Endodermal cell (in vitro differentiated cells): ENCODE measurements around the gene CACTIN. TPM values are rescaled to one million over a fixed set of nuclear protein-coding genes. Genes with fewer than 3 reads are reported as not detected.

Experiments used
- DNase-seq: peaks from one replicate; pipeline ENCODE4 v3.0.0-alpha.2; 2017
- H3K27ac ChIP-seq: 2 replicates; pipeline ENCODE4 v1.5.1; 2013; ENCODE audit warnings: mild to moderate bottlenecking, low read depth, low read length, moderate library complexity
- H3K27me3 ChIP-seq: 2 replicates; pipeline ENCODE4 v1.6.1; 2013; ENCODE audit warnings: mild to moderate bottlenecking, low read length, moderate library complexity; ENCODE audit not compliant: insufficient read depth, control insufficient read depth, poor library complexity, severe bottlenecking
- H3K36me3 ChIP-seq: 2 replicates; pipeline ENCODE4 v1.7.0; 2013; ENCODE audit warnings: mild to moderate bottlenecking, low read length, moderate library complexity; ENCODE audit not compliant: control insufficient read depth, insufficient read depth
- H3K4me1 ChIP-seq: one replicate; pipeline ENCODE4 v1.7.0; 2013; ENCODE audit warnings: low read length; ENCODE audit not compliant: control insufficient read depth, insufficient read depth
- H3K4me3 ChIP-seq: 2 replicates; pipeline ENCODE4 v1.5.1; 2013; ENCODE audit warnings: mild to moderate bottlenecking, low read length, moderate library complexity
- H3K9ac ChIP-seq: 2 replicates; pipeline ENCODE4 v1.6.1; 2013; ENCODE audit warnings: mild to moderate bottlenecking, low read length, moderate library complexity; ENCODE audit not compliant: poor library complexity, severe bottlenecking; ENCODE audit errors: extremely low read depth
- H3K9me3 ChIP-seq: 2 replicates; pipeline ENCODE4 v1.6.1; 2013; ENCODE audit warnings: mild to moderate bottlenecking, low read length, moderate library complexity; ENCODE audit not compliant: control insufficient read depth
- H3K27ac Mint-ChIP-seq: 2 replicates; pipeline ENCODE4 v1.8.0; 2020; ENCODE audit warnings: mixed read lengths
- H3K27me3 Mint-ChIP-seq: 2 replicates; pipeline ENCODE4 v1.8.0; 2021; ENCODE audit warnings: mild to moderate bottlenecking, mixed read lengths; ENCODE audit not compliant: insufficient read depth
- H3K36me3 Mint-ChIP-seq: 2 replicates; pipeline ENCODE4 v1.8.0; 2020; ENCODE audit warnings: low read depth, mixed read lengths
- H3K4me1 Mint-ChIP-seq: 2 replicates; pipeline ENCODE4 v1.8.0; 2020; ENCODE audit warnings: mixed read lengths
- H3K4me3 Mint-ChIP-seq: 2 replicates; pipeline ENCODE4 v1.8.0; 2020; ENCODE audit warnings: mild to moderate bottlenecking, moderate library complexity, mixed read lengths
- H3K9me3 Mint-ChIP-seq: 2 replicates; pipeline ENCODE4 v1.8.0; 2020; ENCODE audit warnings: mild to moderate bottlenecking, mixed read lengths
- WGBS, 2 experiments: methylation state at CpG; one replicate each; pipeline versions ENCODE4 v1.1.5 to v1.1.7; 2013; ENCODE audit warnings: missing lambda C conversion rate in 2 of 2, mixed read lengths in 1 of 2; ENCODE audit not compliant: insufficient coverage in 1 of 2, insufficient read length in 1 of 2; 5-methylcytosine and 5-hydroxymethylcytosine counted together
- total RNA-seq, 2 donors: library from RNA; stranded (reverse); fragmentation: NEBNext Ultra II Directional in 1 of 2; extraction: Animal tissue kit (Norgen Biotek cat#: 25700) in 1 of 2; gene quantifications; 2 replicates in 1 of 2; 3 replicates in 1 of 2; pipeline ENCODE4 v1.2.1, GENCODE V29; 2021
- TF ChIP-seq, protein P1 (sequence below): fragments of 200-600 bp; sonication (generic); conservative IDR thresholded peaks from 2 replicates; pipeline ENCODE4 v1.5.0; 2021; ENCODE audit warnings: antibody characterized with exemption, mild to moderate bottlenecking

CACTIN gene
- total RNA-seq, 2 donors from 2014 or later: 31.5 to 33.5 TPM

- Histone ChIP-seq H3K9ac (no peak overlapping the region), H3K9me3 (no peaks in the 10 kb centered on the region), H3K4me3 (peak overlapping the region; percentile 6), H3K4me1 (no peaks in the 10 kb centered on the region), H3K27me3 (peaks cover 16% of the 10 kb centered on the region), H3K27ac (no peak overlapping the region), H3K36me3 (peaks cover 1% of the 10 kb centered on the region)
- peak; percentile 82 for DNase-seq
- peaks cover 6% of the 10 kb centered on the region for H3K4me1 Mint-ChIP-seq
- H3K36me3 Mint-ChIP-seq: peaks cover 8% of the 10 kb centered on the region
- H3K4me3 Mint-ChIP-seq: no peak overlapping the region
- no peak overlapping the region for H3K27ac Mint-ChIP-seq
- 27 to 31% methylated on average over 19 to 35 of the region's 35 CpGs for WGBS, 2 experiments
- TF ChIP-seq, protein P1, sequence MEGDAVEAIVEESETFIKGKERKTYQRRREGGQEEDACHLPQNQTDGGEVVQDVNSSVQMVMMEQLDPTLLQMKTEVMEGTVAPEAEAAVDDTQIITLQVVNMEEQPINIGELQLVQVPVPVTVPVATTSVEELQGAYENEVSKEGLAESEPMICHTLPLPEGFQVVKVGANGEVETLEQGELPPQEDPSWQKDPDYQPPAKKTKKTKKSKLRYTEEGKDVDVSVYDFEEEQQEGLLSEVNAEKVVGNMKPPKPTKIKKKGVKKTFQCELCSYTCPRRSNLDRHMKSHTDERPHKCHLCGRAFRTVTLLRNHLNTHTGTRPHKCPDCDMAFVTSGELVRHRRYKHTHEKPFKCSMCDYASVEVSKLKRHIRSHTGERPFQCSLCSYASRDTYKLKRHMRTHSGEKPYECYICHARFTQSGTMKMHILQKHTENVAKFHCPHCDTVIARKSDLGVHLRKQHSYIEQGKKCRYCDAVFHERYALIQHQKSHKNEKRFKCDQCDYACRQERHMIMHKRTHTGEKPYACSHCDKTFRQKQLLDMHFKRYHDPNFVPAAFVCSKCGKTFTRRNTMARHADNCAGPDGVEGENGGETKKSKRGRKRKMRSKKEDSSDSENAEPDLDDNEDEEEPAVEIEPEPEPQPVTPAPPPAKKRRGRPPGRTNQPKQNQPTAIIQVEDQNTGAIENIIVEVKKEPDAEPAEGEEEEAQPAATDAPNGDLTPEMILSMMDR: no peak
- H3K27me3 Mint-ChIP-seq: peaks cover 2% of the 10 kb centered on the region
- H3K9me3 Mint-ChIP-seq: no peaks in the 10 kb centered on the region
These were observed 20.4 kb downstream of the CACTIN start for GRCh38 chr19:3606174-3606689.

GRCh38 chr19:3605770-3606169, 20.8 kb downstream of the CACTIN start:
- DNase-seq: no peak
- Histone ChIP-seq H3K4me1 (no peaks in the 10 kb centered on the region), H3K27ac (no peak overlapping the region), H3K27me3 (peaks cover 16% of the 10 kb centered on the region), H3K9ac (no peak overlapping the region), H3K4me3 (peak overlapping the region; percentile 6), H3K9me3 (no peaks in the 10 kb centered on the region), H3K36me3 (no peaks in the 10 kb centered on the region)
- H3K9me3 Mint-ChIP-seq: no peaks in the 10 kb centered on the region
- H3K27ac Mint-ChIP-seq: no peak overlapping the region
- TF ChIP-seq, protein P1: no peak
- 83% methylated on average over 5 of the region's 5 CpGs; no CpG with 5 or more reads in 1 of the 2 experiments for WGBS, 2 experiments
- peaks cover 2% of the 10 kb centered on the region for H3K27me3 Mint-ChIP-seq
- peaks cover 6% of the 10 kb centered on the region for H3K4me1 Mint-ChIP-seq
- H3K36me3 Mint-ChIP-seq: peaks cover 8% of the 10 kb centered on the region
- H3K4me3 Mint-ChIP-seq: no peak overlapping the region

GRCh38 chr19:3605361-3605760, 21.2 kb downstream of the CACTIN start:
- Histone ChIP-seq H3K9ac (no peak overlapping the region), H3K9me3 (no peaks in the 10 kb centered on the region), H3K36me3 (no peaks in the 10 kb centered on the region), H3K27ac (no peak overlapping the region), H3K4me3 (no peak overlapping the region), H3K27me3 (peaks cover 16% of the 10 kb centered on the region), H3K4me1 (no peaks in the 10 kb centered on the region)
- TF ChIP-seq, protein P1: no peak
- Mint-ChIP-seq H3K27ac (no peak overlapping the region), H3K27me3 (peaks cover 2% of the 10 kb centered on the region), H3K36me3 (peaks cover 4% of the 10 kb centered on the region), H3K4me1 (peaks cover 6% of the 10 kb centered on the region), H3K4me3 (no peak overlapping the region), H3K9me3 (no peaks in the 10 kb centered on the region)
- DNase-seq: peak; percentile 29
- 94 to 96% methylated on average over 2 to 3 of the region's 3 CpGs for WGBS, 2 experiments
